GM21717 (cell line): ENCODE measurements around the gene HAPLN3.
"Not testable (repeated sequence)": the region's sequence is repeated elsewhere in the genome, so short reads cannot be mapped to it uniquely, and the experiment has no call there.

Source experiments
- ATAC-seq: cut with Tn5 transposase; IDR thresholded peaks from one replicate; pipeline ENCODE4 v1.9.1; 2021; ENCODE audit warnings: mild to moderate bottlenecking, moderate library complexity; ENCODE audit not compliant: unreplicated experiment

The HAPLN3 gene

GRCh38 chr15:88894819-88895767 lies at the start of gene HAPLN3:
Gene HAPLN3 (minus strand): TSS chr15:88895544. CDS start chr15:88887298, 8,246 bp downstream.
- ATAC-seq: peak; percentile 64

DNA sequence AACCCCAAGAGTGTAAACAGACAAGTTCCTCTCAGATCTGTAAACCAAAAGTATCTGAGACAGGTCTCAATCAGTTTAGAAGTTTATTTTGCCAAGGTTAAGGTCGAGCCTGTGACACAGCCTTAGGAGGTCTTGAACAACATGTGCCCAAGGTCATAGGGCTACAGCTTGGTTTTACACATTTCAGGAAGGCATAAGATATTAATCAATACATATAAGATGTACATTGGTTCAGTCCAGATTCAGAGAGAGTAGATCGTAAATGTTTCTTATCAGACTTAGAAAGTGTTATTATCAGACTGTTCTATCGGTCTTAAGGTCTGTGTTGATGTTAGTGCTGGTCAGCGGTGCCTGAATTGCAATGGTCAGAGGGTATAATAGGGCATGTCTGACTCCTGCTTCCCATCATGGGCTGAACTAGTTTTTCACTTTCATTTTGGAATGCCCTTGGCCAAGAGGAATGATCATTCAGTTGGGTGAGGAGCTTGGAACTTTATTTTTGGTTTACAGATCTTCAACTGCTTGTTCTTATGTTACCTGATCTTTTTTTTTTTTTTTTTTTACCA lies 44.8 kb upstream of the HAPLN3 start:
- no peak for ATAC-seq

- ATAC-seq: no peak
Observed at GRCh38 chr15:88939486-88939806, 44.1 kb upstream of the HAPLN3 start.

- no peak for ATAC-seq
Observed at GRCh38 chr15:88938802-88939485, 43.6 kb upstream of the HAPLN3 start.

DNA sequence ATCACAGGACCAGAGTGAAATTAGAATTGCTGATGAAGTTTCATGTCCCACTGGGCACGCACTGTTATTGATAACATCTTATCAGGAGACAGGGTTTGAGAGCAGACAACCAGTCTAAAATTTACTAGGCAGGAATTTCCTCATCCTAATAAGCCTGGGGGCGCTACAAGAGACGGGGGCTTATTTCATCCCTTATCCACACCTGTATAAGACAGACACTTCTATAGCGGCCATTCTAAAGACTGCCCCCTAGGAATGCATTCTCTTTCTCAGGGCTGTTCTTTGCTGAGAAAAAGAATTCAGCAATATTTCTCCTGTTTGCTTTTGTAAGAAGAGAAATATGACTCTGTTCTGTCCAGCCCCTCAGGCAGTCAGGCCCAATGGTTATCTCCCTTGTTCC lies 39.1 kb upstream of the HAPLN3 start:
- ATAC-seq: not testable (repeated sequence)

GRCh38 chr15:88932875-88933330 lies 37.6 kb upstream of the HAPLN3 start:
- ATAC-seq: no peak

DNA sequence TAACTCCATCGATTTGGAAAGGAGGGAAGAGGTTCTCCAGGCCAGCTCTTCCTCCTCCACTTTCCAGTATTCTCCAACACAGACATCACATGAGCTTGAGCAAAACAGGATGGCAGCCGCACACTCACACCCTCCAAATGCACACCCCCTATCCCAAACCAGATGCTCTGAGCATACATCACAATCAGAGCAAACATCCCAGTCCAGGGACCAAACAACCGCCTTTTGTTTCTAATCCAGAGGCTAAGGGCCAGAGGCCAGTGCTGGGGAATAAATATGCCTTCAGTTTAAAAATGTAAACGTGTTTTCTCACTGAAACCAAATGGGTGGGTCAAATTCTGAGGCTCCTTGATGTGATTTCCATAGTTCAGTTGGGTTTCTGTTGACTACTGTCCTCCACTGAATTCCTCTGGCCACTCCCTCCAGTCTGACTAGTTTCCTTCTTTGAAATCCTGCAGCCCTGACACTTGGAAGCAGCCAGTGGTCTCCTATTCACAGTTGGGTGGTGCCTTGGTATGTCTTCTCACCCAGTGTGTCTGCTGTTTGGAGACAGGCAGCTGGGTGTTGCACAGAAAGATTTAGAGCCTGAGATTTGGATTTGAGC lies 37.0 kb upstream of the HAPLN3 start:
- ATAC-seq: no peak

GRCh38 chr15:88930579-88930978 lies 35.2 kb upstream of the HAPLN3 start:
- no peak for ATAC-seq

- ATAC-seq: not testable (repeated sequence)
Observed at GRCh38 chr15:88929358-88930098, 34.2 kb upstream of the HAPLN3 start.

DNA sequence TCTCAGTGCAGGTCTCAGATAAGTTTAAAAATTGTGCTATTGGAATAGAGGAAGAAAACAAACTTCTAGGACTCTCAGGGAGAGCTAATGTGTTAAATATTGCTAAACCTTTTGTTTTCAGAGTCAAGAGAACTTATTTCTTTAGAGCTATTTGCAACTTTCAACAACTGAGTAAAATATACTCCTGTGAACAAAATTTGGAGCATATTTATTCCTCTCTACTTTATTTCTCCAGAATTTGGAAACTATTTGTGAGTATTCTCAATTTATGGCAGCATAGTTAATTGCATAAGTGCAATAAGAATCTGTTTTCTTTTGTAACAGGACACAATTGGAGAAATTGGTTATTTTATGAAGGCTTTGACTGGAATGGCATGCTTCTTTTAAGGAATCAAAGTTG lies 32.8 kb upstream of the HAPLN3 start:
- not testable (repeated sequence) for ATAC-seq

- not testable (repeated sequence) for ATAC-seq
Observed at GRCh38 chr15:88925648-88926047, 30.3 kb upstream of the HAPLN3 start.

DNA sequence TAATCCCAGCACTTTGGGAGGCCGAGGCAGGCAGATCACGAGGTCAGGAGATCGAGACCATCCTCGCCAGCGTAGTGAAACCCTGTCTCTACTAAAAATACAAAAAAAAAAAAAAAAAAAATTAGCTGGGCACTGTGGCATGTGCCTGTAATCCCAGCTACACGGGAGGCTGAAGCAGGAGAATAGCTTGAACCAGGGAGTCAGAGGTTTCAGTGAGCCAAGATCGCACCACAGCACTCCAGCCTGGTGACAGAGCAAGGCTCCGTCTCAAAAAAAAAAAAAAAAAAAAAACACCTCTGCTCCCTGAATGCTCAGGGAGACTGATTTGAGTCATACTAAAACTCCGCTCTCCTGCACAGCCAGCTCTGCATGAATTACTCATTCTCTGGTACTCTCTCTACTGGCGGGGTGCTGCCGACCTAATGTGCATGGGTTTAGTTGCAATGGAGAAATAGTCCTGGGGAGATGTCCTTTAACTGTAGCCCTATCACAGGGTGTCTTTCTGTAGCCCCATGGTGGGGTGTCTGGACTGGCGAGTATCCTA lies 25.6 kb upstream of the HAPLN3 start:
- peak; percentile 68 for ATAC-seq

DNA sequence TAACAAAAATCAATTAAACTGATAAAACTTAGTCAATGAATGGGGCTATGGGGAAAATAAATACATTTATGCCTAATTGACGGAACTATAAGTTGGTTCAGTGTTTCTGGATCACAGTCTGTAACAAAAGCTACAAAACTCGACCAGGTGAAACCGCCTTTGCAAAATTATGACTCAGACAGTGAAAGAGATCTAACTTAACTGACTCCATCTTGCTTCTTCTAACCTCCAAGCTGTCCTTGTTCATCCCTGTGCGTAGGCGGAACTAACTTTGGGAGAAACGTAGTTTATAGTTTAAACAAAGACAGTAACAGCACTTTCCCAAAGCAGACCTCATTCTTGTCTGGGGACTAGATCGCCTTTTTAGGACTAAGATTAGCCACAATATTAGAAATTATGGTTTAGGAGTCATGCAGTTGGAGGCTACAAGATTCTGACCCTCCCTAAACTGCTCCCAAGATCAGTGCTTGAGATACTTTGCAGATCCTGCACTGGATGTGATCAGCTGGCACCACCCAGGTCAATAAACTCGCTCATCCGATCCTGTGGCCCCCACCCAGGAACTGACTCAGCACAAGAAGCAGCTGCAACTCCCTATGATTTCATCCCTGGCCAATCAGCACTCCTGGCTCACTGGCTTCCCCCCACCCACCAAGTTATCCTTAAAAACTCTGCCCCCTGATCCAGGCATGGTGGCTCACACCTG lies 25.0 kb upstream of the HAPLN3 start:
- ATAC-seq: no peak

DNA sequence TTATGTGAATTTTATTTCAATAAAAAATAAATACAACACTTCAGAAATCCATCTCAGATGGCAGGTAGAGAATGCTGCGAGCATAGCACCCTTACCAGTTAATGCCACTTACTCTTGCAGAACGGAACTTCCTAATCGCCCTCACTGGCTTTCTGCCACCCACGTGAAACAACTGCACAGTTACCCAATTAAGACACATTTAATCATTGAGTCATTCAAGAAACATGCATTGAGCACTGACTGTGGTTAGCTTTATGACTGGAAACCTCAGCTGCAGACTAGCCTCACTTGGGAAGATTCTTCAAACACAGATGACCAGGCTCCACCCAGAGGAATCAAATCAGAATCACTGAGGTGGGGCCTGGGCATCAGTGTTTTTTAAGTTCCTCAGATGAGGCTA lies 23.4 kb upstream of the HAPLN3 start:
- no peak for ATAC-seq

GRCh38 chr15:88917760-88918159 lies 22.4 kb upstream of the HAPLN3 start:
- ATAC-seq: no peak

DNA sequence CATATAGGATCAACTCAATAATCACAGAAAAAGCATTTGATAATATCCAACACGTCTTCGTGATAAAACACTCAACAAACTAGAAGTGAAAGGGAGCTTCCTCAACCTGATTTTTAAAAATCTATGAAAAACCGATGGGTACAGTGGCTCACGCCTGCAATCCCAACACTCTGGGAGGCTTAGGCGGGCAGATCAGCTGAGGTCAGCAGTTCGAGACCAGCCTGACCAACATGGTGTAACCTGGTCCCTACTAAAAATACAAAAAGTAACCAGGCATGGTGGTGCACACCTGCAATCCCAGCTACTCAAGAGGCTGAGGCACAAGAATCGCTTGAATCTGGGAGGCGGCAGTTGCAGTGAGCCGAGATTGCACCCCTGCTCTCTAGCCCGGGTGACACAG lies 20.0 kb upstream of the HAPLN3 start:
- ATAC-seq: no peak

DNA sequence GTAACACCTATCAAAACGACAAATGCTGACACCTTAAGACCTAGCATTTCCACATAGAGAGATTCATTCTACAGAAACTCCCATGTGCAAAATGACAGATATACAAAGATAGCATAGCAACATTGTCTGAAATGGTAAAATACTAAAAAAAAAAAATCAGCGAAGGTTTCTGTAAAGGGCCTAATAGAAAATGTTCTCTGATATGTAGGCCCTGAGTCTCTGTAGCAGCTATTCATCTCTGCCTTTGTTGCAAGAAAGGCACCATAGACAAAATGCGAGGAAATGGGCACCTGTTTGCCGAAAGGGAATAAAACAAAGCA lies 18.5 kb upstream of the HAPLN3 start:
- no peak for ATAC-seq

DNA sequence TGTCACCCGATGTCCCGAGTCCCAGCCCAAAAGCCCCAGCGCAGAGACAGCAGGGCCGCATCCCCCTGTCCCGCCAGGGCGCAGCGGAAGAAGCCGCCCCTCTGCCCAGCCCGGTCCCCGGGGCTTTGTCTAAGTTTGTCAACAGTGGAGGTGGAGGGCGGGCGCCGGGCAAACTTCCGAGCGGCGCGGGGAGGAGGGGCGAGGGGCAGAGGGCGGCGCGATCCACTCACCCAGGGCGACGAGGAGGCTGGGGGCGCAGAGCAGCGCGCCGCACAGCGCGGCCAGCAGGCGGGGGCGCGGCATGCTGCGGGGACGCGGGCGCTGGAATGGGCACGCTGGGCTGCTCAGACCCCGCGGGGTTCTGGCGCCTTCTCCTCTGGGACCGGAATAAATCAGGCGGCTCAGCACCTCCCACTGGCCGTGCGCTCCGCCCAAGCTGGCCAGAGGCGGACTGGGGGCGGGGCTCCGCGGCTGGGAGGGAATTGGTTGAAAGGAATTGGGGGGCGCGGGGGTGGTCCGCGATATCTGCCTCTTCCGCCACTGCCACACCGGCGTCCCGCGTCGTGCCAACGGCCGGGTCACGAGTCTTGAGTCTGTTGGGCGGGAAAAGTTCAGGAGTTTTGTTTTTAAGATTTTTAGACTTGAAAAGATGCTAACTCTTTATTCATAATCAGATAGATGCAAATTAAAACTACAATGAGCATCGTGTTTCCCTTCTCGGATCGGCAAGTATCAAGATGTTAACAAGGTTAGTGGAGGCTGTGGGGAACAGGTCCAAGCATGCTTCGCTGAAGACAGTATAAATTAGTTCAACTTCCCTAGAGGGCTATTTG lies 17.9 kb upstream of the HAPLN3 start, which contains the start of gene MFGE8:
MFGE8 (minus strand) TSS at position 363 of the 833 bp plus-strand sequence; CDS start at position 303, 60 bp downstream.
- peak; percentile 83 for ATAC-seq

DNA sequence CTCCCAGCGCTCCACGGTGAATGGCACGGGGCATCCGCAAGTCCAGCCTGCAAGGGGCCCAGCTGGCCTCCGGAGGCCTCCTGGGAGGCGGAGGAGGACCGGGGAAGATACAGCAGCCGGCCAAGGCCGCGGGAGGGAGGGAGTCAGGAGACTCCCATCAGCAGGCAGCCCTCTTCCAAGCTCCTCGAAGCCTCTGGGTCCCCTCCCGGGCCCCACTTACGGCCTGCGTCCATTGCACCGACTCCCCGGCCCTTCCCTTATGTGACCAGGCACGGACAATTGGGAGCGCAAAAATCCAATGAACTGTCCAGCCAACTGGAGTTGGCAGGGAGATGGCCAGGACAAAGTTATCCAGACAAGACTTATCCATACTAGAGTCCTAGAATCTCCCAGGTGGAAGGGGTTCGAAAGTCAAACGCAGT lies 17.2 kb upstream of the HAPLN3 start:
- no peak for ATAC-seq
